Mesothelial cell of epicardium (in vitro differentiated cells): ENCODE data around the gene MTHFR. TPM values are rescaled to one million over a fixed set of nuclear protein-coding genes. Genes with fewer than 3 reads are reported as not detected.

Experiments used
- DNase-seq, 2 experiments: peaks; one replicate each; pipeline ENCODE4 v3.0.0; 2021; ENCODE audit warnings: low spot score in 2 of 2; ENCODE audit not compliant: unreplicated experiment in 2 of 2
- H3K27ac Mint-ChIP-seq: 2 replicates; pipeline ENCODE4 v1.8.0; 2021; ENCODE audit warnings: mixed read lengths
- H3K27me3 Mint-ChIP-seq: 2 replicates; pipeline ENCODE4 v1.8.0; 2021; ENCODE audit warnings: low read depth, mixed read lengths
- H3K36me3 Mint-ChIP-seq: 2 replicates; pipeline ENCODE4 v1.8.0; 2021; ENCODE audit warnings: mixed read lengths
- H3K4me1 Mint-ChIP-seq: 2 replicates; pipeline ENCODE4 v1.8.0; 2021; ENCODE audit warnings: mixed read lengths
- H3K4me3 Mint-ChIP-seq: 2 replicates; pipeline ENCODE4 v1.8.0; 2021; ENCODE audit warnings: mild to moderate bottlenecking, moderate library complexity, mixed read lengths
- H3K9me3 Mint-ChIP-seq: 2 replicates; pipeline ENCODE4 v1.8.0; 2021; ENCODE audit warnings: mixed read lengths
- total RNA-seq: library from RNA; stranded (reverse); gene quantifications from 3 replicates; pipeline ENCODE4 v1.2.1, GENCODE V29; 2021
- TF ChIP-seq, protein P1 (sequence below): fragments of 200-600 bp; sonication (generic); IDR thresholded peaks from one replicate; pipeline ENCODE4 v1.5.0; 2021; ENCODE audit warnings: antibody characterized with exemption; ENCODE audit not compliant: unreplicated experiment

MTHFR gene
- total RNA-seq, 1 donor from 2014 or later: 39.2 TPM

DNA sequence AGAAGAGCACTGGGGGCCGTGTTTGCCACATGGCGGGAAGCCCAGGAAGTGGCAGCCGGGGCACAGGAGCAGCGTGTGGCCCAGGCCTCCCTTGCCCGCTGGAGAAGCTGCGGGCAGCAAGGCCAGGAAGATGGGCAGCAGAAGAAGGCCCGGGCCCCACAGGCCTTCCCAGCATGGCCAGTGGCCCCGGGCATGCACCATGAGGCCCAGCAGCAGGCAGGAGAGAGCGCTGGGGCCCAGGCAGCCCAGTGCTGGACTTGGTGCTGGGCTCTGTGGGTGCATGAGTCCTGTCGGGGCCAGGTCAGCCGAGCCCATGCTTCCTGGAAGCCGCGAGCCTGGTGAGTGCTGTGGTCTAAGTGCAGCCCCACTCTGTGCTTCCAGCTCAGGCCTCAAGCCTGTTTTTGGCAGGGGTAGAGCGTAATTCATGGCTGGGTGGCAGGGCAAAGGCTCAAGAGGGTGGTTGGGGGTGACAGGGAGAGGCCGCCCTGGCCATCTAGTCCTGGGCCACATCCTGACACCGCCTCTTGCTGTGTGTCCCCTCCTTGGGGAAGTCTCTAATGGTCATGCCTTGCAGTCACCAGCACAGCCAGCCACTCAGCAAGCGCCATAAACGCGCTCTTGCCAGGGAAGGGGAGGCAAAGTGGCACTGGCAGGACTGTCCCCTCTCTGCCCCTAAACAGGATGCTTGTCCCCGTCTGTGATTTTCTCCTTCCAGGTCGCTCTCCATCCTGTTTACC, 21.3 kb downstream of the MTHFR start:
- no peaks in the 10 kb centered on the region for H3K9me3 Mint-ChIP-seq
- H3K27me3 Mint-ChIP-seq: no peaks in the 10 kb centered on the region
- TF ChIP-seq, protein P1, sequence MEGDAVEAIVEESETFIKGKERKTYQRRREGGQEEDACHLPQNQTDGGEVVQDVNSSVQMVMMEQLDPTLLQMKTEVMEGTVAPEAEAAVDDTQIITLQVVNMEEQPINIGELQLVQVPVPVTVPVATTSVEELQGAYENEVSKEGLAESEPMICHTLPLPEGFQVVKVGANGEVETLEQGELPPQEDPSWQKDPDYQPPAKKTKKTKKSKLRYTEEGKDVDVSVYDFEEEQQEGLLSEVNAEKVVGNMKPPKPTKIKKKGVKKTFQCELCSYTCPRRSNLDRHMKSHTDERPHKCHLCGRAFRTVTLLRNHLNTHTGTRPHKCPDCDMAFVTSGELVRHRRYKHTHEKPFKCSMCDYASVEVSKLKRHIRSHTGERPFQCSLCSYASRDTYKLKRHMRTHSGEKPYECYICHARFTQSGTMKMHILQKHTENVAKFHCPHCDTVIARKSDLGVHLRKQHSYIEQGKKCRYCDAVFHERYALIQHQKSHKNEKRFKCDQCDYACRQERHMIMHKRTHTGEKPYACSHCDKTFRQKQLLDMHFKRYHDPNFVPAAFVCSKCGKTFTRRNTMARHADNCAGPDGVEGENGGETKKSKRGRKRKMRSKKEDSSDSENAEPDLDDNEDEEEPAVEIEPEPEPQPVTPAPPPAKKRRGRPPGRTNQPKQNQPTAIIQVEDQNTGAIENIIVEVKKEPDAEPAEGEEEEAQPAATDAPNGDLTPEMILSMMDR: no peak
- no peak for DNase-seq
- H3K27ac Mint-ChIP-seq: no peak overlapping the region
- peak overlapping the region; percentile 58 for H3K4me3 Mint-ChIP-seq
- H3K4me1 Mint-ChIP-seq: peaks cover 17% of the 10 kb centered on the region
- H3K36me3 Mint-ChIP-seq: no peaks in the 10 kb centered on the region

DNA sequence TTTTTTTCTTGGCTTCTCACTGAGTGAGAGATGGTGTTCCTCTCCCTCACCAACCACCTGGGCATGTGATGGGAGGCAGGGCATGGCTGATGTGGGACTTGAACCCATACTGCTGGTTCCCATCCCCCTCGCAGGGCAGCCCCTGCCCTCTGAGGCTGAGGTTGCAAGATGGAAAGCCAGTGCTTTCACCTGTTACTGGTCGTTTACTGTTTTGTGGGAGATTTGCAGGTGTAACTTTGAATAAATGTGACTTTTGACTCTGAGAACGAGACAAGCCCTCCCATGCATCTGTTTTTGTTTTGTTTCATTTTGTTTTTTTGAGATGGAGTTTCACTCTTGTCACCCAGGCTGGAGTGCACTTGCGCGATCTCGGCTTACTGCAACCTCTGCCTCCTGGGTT, 22.2 kb downstream of the MTHFR start:
- H3K27me3 Mint-ChIP-seq: no peaks in the 10 kb centered on the region

DNA sequence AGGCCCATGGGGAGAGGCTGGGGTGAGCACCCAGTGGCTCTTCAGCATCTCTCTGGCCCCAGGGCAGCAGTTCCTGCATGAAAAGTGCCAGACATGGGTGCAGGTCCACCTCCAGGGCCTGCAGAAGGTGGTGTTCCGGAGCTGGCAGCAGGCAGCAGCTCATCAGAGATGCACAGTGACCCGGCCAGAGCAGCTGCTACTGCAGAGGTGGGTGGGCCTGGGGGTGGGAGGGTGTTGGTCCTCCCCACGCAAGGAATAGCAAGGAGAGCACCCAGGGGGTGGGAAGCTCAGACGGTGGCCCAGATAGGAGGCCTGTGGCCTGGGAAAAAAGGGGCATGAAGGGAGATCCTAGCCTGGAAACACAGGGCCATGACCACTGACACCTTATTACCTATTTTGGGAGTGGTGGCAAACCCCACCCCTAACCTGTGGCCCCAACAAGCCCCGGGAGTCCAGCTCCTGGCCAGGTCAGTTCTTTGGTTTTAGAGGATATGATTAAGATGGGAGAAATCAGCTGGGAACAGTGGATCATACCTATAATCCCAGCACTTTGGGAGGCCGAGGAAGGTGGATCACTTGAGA, 23.5 kb downstream of the MTHFR start:
- Mint-ChIP-seq H3K27ac (no peak overlapping the region), H3K4me1 (peaks cover 11% of the 10 kb centered on the region), H3K36me3 (no peaks in the 10 kb centered on the region), H3K4me3 (no peak overlapping the region), H3K9me3 (no peaks in the 10 kb centered on the region), H3K27me3 (no peaks in the 10 kb centered on the region)
- TF ChIP-seq, protein P1: no peak
- DNase-seq: no peak

More for the DNA sequence above, 22.2 kb downstream of the MTHFR start:
- Mint-ChIP-seq H3K9me3 (no peaks in the 10 kb centered on the region), H3K36me3 (no peaks in the 10 kb centered on the region), H3K4me1 (peaks cover 17% of the 10 kb centered on the region), H3K4me3 (no peak overlapping the region), H3K27ac (no peak overlapping the region)
- no peak for DNase-seq
- TF ChIP-seq, protein P1: no peak

DNA sequence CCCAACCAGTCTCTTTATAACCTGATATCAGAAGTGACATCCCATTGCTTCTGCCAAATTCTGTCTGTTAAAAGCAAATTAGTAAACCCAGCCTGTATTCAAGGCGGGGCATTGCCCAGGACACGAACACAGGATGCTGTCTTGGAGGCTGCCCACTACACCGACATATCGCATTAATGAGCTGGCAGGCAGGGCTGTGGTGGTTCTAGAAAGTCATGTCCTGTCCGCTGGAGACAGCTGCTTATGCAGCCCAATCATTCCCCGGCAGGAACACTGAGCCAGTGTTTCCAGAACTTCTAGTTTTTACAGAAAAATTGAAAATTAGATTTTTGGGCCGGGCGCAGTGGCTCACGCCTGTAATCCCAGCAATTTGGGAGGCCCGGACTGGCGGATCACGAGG, 24.5 kb downstream of the MTHFR start:
- TF ChIP-seq, protein P1: no peak
- H3K27me3 Mint-ChIP-seq: no peaks in the 10 kb centered on the region
- H3K36me3 Mint-ChIP-seq: no peaks in the 10 kb centered on the region
- no peak overlapping the region for H3K4me3 Mint-ChIP-seq
- H3K9me3 Mint-ChIP-seq: no peaks in the 10 kb centered on the region
- no peak overlapping the region for H3K27ac Mint-ChIP-seq
- peaks cover 3% of the 10 kb centered on the region for H3K4me1 Mint-ChIP-seq
- no peak for DNase-seq

DNA sequence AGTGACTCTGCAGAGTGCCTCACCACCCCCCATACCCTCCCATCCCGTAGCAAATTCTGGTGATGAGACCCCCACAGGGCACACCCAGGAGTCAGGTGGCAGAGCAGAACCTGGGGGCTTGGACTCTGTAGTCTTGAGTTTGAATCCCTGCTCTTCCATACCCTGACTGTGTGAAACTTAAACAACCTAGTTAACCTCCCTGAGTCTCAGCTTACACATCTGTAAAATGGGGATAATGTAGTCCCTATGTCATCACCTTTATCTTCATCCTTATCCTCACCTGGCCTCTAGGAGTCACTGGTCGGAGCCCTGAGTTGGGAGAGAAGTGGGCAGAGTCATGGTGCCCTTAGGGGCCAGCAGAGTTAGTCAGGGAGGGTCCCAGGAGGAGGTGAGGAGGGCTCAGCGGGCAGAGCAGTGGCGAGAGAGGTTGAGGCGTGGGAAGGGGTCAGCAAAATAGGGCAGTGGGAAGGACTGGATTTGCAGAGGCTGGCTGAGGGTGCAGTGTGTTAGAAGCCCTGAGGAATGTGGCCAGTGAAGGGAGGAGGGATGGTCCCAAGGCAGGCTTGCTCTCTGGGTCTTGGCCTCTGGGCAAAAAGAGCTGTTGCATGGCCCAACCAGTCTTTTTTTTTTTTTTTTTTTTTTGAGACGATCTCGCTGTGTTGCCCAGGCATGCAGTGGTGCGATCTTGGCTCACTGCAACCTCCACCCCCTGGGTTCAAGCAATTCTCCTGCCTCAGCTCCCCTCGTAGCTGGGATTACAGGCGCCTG, 25.2 kb downstream of the MTHFR start:
- Mint-ChIP-seq H3K4me1 (peaks cover 3% of the 10 kb centered on the region), H3K27me3 (no peaks in the 10 kb centered on the region), H3K9me3 (no peaks in the 10 kb centered on the region), H3K4me3 (no peak overlapping the region), H3K36me3 (no peaks in the 10 kb centered on the region), H3K27ac (no peak overlapping the region)
- TF ChIP-seq, protein P1: no peak
- no peak for DNase-seq
